K562 (cell line): ENCODE measurements around the gene CCDC87. TPM values are rescaled to one million over a fixed set of nuclear protein-coding genes. Genes with fewer than 3 reads are reported as not detected.
A peak's percentile ranks its signal among the peaks of the same experiment; 100 is the strongest.

Source experiments
- ATF1 ChIP-seq, 2 experiments: fragments of 450-650 bp in 1 of 2; IDR thresholded peaks; 2 replicates each; pipeline ENCODE4 v1.6.1; 2016; ENCODE audit warnings: missing compliant biosample characterization in 1 of 2, missing genetic modification characterization in 1 of 2
- ELF1 ChIP-seq: fragments of 200-800 bp; sonication (Bioruptor generic); IDR thresholded peaks from 2 replicates; pipeline ENCODE4 v1.6.1; 2016; ENCODE audit warnings: missing genetic modification characterization, missing compliant biosample characterization
- FOXA1 ChIP-seq: fragments of 450-650 bp; IDR thresholded peaks from 2 replicates; pipeline ENCODE4 v1.6.1; 2016; ENCODE audit warnings: mild to moderate bottlenecking, borderline replicate concordance
- NFRKB ChIP-seq: fragments of 450-650 bp; IDR thresholded peaks from 2 replicates; pipeline ENCODE4 v1.6.1; 2016; ENCODE audit warnings: low read depth
- RBM15 ChIP-seq: fragments of 200-400 bp; formaldehyde crosslinking; IDR thresholded peaks from 2 replicates; pipeline ENCODE4 v1.6.1; 2018; ENCODE audit warnings: mild to moderate bottlenecking, low read length, moderate library complexity; ENCODE audit not compliant: insufficient read depth
- SAFB ChIP-seq: fragments of 200-400 bp; formaldehyde crosslinking; IDR thresholded peaks from 2 replicates; pipeline ENCODE4 v1.6.1; 2017; ENCODE audit warnings: low read depth, low read length, borderline replicate concordance
- SAP30 ChIP-seq: fragments of 200-600 bp; sonication (generic); IDR thresholded peaks from 2 replicates; pipeline ENCODE4 v1.6.1; 2012; ENCODE audit warnings: borderline replicate concordance, low read depth, mild to moderate bottlenecking, moderate library complexity, low read length, control low read depth, inconsistent platforms; ENCODE audit not compliant: insufficient read depth, poor library complexity, severe bottlenecking
- SLC30A9 ChIP-seq: fragments of 250-450 bp; sonication (Bioruptor Pico); IDR thresholded peaks from 2 replicates; pipeline ENCODE4 v1.8.0; 2022; ENCODE audit warnings: mild to moderate bottlenecking, moderate library complexity
- SMAD3 ChIP-seq: fragments of 450-650 bp; formaldehyde crosslinking; conservative IDR thresholded peaks from 2 replicates; pipeline ENCODE4 v1.4.0; 2020; ENCODE audit warnings: mild to moderate bottlenecking
- ZFPM2 ChIP-seq: fragments of 250-450 bp; sonication (Bioruptor Pico); IDR thresholded peaks from 2 replicates; pipeline ENCODE4 v1.5.1; 2022; ENCODE audit warnings: mild to moderate bottlenecking
- ZFX ChIP-seq: sonication (generic); formaldehyde crosslinking; IDR thresholded peaks from 2 replicates; pipeline ENCODE4 v1.8.0; 2022; ENCODE audit warnings: mild to moderate bottlenecking, missing genetic modification reagents, moderate library complexity
- ZNF134 ChIP-seq: fragments of 250-450 bp; sonication (Bioruptor Pico); conservative IDR thresholded peaks from 2 replicates; pipeline ENCODE4 v1.4.0; 2020
- ZNF431 ChIP-seq: sonication (generic); formaldehyde crosslinking; IDR thresholded peaks from 2 replicates; pipeline ENCODE4 v1.8.0; 2022; ENCODE audit warnings: mild to moderate bottlenecking, missing genetic modification reagents
- polyA plus RNA-seq, 8 experiments: library from polyadenylated mRNA; depleted of rRNA in 4 of 8; stranded (reverse) in 5 of 8; unstranded in 3 of 8; fragments of >200 nt; fragmentation: Nextera tagmentation in 2 of 8; fragmentation: Illumina TruSeq in 1 of 8; extraction: Ambion mirVana in 2 of 8; extraction: Trizol in 1 of 8; gene quantifications; 2 replicates each; pipeline versions ENCODE4 v1.2.1 to v1.2.3, GENCODE V29; 2011 to 2014; ENCODE audit warnings: inconsistent platforms in 1 of 8, missing spikeins in 1 of 8
- total RNA-seq, 7 experiments: library from RNA; depleted of rRNA in 6 of 7; stranded (reverse); fragments of >200 nt in 6 of 7; fragmentation: Illumina TruSeq in 2 of 7; extraction: Trizol in 2 of 7; gene quantifications; 2 replicates each; pipeline versions ENCODE4 v1.2.1 to v1.2.3, GENCODE V29; 2011 to 2021; ENCODE audit warnings: low replicate concordance in 1 of 7
- TF ChIP-seq, protein P1 (sequence below): sonication (generic); formaldehyde crosslinking; IDR thresholded peaks from 2 replicates; pipeline ENCODE4 v1.5.0; 2020; ENCODE audit warnings: missing genetic modification reagents
- TF ChIP-seq, protein P2 (sequence below): fragments of 250-450 bp; sonication (Bioruptor Pico); IDR thresholded peaks from 2 replicates; pipeline ENCODE4 v1.5.0; 2020; ENCODE audit warnings: mild to moderate bottlenecking, borderline replicate concordance
- TF ChIP-seq, protein P3 (sequence below): fragments of 200-400 bp; formaldehyde crosslinking; IDR thresholded peaks from 2 replicates; pipeline ENCODE4 v1.6.1; 2017; ENCODE audit warnings: mild to moderate bottlenecking, low read depth, low read length, moderate library complexity
- TF ChIP-seq, protein P4 (sequence below): sonication (generic); formaldehyde crosslinking; IDR thresholded peaks from 2 replicates; pipeline ENCODE4 v1.8.0; 2023; ENCODE audit warnings: mild to moderate bottlenecking, missing genetic modification reagents

Gene CCDC87
- total and polyA plus RNA-seq, 9 of the 15 experiments (the other 6 are each of a cell fraction or from before 2014, with no cell fraction given) = 0.03 to 0.44 (median 0.15) TPM; not detected in 1

DNA sequence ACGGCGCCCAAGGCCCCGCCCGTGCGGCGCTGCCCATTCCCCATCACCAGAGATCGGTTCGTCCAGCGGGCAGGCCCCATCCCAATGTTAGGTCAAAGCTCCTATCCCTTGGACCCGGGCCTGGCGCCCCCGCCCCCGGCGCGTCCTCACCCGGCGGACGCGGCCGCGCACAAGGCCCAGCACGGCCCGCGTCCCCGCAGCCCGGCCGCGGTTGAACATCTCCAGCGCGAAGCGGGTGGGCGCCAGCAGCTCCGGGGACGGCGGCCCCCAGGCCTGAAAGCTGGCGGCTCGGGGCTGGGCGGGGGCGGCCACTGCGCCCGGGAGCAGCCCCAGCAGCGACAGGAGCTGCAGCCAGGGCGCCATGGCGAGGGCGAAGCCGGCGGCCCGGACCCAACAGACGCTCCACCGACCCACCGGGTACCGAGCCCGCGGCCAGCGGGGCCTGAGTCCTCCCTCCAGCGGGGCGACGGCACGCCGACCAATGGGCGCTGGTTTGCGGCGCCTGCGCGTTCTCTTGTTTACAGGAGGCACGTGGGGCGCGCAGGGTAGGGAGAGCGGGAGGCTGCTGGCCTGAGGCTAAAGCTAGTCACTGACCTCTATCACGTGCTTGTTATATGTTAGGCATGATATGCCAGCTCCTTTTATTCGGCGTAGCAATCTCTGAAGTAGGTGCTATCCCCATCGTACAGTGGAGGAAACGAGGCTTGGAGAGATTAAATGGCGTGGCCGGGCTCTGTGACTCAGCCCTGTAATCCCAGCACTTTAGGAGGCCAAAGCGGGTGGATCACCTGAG lies 24.5 kb downstream of the CCDC87 start, which contains the start of gene CTSF (continued):
- no peak for TF ChIP-seq FOXA1
- no peak for TF ChIP-seq ZFPM2 (CRISPR knock-in tag)
- peak; percentile 57 for TF ChIP-seq SAP30
- TF ChIP-seq ZFX = peak; percentile 82
- peak; percentile 65; the same call in 1 of the 2 replicates for TF ChIP-seq ZNF431 (CRISPR knock-in tag)
- TF ChIP-seq SLC30A9 (CRISPR knock-in tag) = no peak
- TF ChIP-seq, protein P1, sequence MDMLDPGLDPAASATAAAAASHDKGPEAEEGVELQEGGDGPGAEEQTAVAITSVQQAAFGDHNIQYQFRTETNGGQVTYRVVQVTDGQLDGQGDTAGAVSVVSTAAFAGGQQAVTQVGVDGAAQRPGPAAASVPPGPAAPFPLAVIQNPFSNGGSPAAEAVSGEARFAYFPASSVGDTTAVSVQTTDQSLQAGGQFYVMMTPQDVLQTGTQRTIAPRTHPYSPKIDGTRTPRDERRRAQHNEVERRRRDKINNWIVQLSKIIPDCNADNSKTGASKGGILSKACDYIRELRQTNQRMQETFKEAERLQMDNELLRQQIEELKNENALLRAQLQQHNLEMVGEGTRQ (CRISPR knock-in tag) = peak; percentile 89
- TF ChIP-seq, protein P2, sequence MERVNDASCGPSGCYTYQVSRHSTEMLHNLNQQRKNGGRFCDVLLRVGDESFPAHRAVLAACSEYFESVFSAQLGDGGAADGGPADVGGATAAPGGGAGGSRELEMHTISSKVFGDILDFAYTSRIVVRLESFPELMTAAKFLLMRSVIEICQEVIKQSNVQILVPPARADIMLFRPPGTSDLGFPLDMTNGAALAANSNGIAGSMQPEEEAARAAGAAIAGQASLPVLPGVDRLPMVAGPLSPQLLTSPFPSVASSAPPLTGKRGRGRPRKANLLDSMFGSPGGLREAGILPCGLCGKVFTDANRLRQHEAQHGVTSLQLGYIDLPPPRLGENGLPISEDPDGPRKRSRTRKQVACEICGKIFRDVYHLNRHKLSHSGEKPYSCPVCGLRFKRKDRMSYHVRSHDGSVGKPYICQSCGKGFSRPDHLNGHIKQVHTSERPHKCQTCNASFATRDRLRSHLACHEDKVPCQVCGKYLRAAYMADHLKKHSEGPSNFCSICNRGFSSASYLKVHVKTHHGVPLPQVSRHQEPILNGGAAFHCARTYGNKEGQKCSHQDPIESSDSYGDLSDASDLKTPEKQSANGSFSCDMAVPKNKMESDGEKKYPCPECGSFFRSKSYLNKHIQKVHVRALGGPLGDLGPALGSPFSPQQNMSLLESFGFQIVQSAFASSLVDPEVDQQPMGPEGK (CRISPR knock-in tag) = no peak
- no peak for TF ChIP-seq SMAD3 (CRISPR knock-in tag)
- TF ChIP-seq, protein P3, sequence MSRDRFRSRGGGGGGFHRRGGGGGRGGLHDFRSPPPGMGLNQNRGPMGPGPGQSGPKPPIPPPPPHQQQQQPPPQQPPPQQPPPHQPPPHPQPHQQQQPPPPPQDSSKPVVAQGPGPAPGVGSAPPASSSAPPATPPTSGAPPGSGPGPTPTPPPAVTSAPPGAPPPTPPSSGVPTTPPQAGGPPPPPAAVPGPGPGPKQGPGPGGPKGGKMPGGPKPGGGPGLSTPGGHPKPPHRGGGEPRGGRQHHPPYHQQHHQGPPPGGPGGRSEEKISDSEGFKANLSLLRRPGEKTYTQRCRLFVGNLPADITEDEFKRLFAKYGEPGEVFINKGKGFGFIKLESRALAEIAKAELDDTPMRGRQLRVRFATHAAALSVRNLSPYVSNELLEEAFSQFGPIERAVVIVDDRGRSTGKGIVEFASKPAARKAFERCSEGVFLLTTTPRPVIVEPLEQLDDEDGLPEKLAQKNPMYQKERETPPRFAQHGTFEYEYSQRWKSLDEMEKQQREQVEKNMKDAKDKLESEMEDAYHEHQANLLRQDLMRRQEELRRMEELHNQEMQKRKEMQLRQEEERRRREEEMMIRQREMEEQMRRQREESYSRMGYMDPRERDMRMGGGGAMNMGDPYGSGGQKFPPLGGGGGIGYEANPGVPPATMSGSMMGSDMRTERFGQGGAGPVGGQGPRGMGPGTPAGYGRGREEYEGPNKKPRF = no peak
- no peak for TF ChIP-seq NFRKB
- no peak for TF ChIP-seq RBM15
- TF ChIP-seq ELF1 (tag) = no peak
- no peak for TF ChIP-seq ZNF134 (CRISPR knock-in tag)
- TF ChIP-seq, protein P4, sequence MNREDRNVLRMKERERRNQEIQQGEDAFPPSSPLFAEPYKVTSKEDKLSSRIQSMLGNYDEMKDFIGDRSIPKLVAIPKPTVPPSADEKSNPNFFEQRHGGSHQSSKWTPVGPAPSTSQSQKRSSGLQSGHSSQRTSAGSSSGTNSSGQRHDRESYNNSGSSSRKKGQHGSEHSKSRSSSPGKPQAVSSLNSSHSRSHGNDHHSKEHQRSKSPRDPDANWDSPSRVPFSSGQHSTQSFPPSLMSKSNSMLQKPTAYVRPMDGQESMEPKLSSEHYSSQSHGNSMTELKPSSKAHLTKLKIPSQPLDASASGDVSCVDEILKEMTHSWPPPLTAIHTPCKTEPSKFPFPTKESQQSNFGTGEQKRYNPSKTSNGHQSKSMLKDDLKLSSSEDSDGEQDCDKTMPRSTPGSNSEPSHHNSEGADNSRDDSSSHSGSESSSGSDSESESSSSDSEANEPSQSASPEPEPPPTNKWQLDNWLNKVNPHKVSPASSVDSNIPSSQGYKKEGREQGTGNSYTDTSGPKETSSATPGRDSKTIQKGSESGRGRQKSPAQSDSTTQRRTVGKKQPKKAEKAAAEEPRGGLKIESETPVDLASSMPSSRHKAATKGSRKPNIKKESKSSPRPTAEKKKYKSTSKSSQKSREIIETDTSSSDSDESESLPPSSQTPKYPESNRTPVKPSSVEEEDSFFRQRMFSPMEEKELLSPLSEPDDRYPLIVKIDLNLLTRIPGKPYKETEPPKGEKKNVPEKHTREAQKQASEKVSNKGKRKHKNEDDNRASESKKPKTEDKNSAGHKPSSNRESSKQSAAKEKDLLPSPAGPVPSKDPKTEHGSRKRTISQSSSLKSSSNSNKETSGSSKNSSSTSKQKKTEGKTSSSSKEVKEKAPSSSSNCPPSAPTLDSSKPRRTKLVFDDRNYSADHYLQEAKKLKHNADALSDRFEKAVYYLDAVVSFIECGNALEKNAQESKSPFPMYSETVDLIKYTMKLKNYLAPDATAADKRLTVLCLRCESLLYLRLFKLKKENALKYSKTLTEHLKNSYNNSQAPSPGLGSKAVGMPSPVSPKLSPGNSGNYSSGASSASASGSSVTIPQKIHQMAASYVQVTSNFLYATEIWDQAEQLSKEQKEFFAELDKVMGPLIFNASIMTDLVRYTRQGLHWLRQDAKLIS (CRISPR knock-in tag) = no peak
- TF ChIP-seq SAFB = no peak
- TF ChIP-seq ATF1 (CRISPR knock-in tag; IDR thresholded peaks at IDR 0.05) = no peak
- TF ChIP-seq ATF1 (tag; IDR thresholded peaks at IDR 0.05) = peak; percentile 36; the same call in 1 of the 2 replicates
